Measurements from ENCODE around the gene SLC44A3.
"Not testable (repeated sequence)": the region's sequence is repeated elsewhere in the genome, so short reads cannot be mapped to it uniquely, and the experiment has no call there.

Gene SLC44A3

GRCh38 chr1:94934551-94934950 lies 114.4 kb downstream of the SLC44A3 start:
- DNase-seq (ENCODE audit: low read depth in 2 of 2) = no peak

GRCh38 chr1:94935034-94935433 lies 114.9 kb downstream of the SLC44A3 start:
- no peak for DNase-seq (ENCODE audit: low read depth in 2 of 2)

DNA sequence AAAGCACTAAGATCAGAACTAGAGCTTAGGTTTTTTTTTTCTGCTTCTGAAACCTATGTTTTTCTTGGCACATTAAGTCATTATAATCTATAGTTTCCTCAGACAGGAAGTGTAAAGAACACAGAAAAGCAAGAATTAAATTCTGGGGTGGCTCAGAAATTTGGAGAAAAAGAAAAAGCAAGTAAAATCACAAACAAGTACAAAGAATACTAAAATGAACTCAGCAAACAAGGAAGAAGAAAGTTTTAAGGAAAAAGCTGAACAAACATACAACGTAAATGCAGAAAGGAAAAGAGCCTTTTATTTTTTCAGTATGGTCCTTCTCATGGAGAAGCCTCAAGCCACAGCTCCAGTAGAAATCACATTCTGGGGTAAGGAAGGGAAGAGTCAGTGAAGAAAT lies 115.3 kb downstream of the SLC44A3 start:
- no peak for DNase-seq (ENCODE audit: low read depth in 2 of 2)

GRCh38 chr1:94936861-94937620 lies 116.9 kb downstream of the SLC44A3 start:
- DNase-seq (ENCODE audit: low read depth in 2 of 2) = no peak

GRCh38 chr1:94937820-94938219 lies 117.7 kb downstream of the SLC44A3 start:
- DNase-seq (ENCODE audit: low read depth in 2 of 2) = no peak

GRCh38 chr1:94940738-94941137 lies 120.6 kb downstream of the SLC44A3 start:
- DNase-seq (ENCODE audit: low read depth in 2 of 2) = no peak

- DNase-seq (ENCODE audit: low read depth in 2 of 2) = not testable (repeated sequence)
These were observed 121.3 kb downstream of the SLC44A3 start for GRCh38 chr1:94941480-94941879.

GRCh38 chr1:94942171-94943128 lies 122.3 kb downstream of the SLC44A3 start:
- DNase-seq (ENCODE audit: low read depth in 2 of 2) = no peak
